Type B pancreatic cell (in vitro differentiated cells): ENCODE results near the gene GCA. TPM values are rescaled to one million over a fixed set of nuclear protein-coding genes. Genes with fewer than 3 reads are reported as not detected.
A peak's percentile ranks its signal among the peaks of the same experiment; 100 is the strongest.

Experiments
- DNase-seq: peaks from one replicate; pipeline ENCODE4 v3.0.0; 2021; ENCODE audit warnings: mixed read lengths; ENCODE audit not compliant: unreplicated experiment; ENCODE audit errors: extremely low spot score
- H3K27ac Mint-ChIP-seq: 2 replicates; pipeline ENCODE4 v1.8.0; 2021; ENCODE audit warnings: mild to moderate bottlenecking, mixed read lengths
- H3K27me3 Mint-ChIP-seq: 2 replicates; pipeline ENCODE4 v1.8.0; 2021; ENCODE audit warnings: mixed read lengths
- H3K36me3 Mint-ChIP-seq: 2 replicates; pipeline ENCODE4 v1.8.0; 2021; ENCODE audit warnings: mixed read lengths
- H3K4me1 Mint-ChIP-seq: one replicate; pipeline ENCODE4 v1.8.0; 2021; ENCODE audit warnings: mixed read lengths; ENCODE audit not compliant: unreplicated experiment
- H3K4me3 Mint-ChIP-seq: 2 replicates; pipeline ENCODE4 v1.8.0; 2021; ENCODE audit warnings: mild to moderate bottlenecking, mixed read lengths
- H3K9me3 Mint-ChIP-seq: 2 replicates; pipeline ENCODE4 v1.8.0; 2021; ENCODE audit warnings: mixed read lengths
- total RNA-seq: library from RNA; stranded (reverse); gene quantifications from 2 replicates; pipeline ENCODE4 v1.2.1, GENCODE V29; 2021; ENCODE audit warnings: low replicate concordance
- TF ChIP-seq, protein P1 (sequence below): fragments of 200-600 bp; sonication (generic); conservative IDR thresholded peaks from 2 replicates; pipeline ENCODE4 v1.5.0; 2021; ENCODE audit warnings: antibody characterized with exemption, mild to moderate bottlenecking

Gene GCA
- total RNA-seq, 1 donor from 2014 or later, result 21.1 TPM

DNA sequence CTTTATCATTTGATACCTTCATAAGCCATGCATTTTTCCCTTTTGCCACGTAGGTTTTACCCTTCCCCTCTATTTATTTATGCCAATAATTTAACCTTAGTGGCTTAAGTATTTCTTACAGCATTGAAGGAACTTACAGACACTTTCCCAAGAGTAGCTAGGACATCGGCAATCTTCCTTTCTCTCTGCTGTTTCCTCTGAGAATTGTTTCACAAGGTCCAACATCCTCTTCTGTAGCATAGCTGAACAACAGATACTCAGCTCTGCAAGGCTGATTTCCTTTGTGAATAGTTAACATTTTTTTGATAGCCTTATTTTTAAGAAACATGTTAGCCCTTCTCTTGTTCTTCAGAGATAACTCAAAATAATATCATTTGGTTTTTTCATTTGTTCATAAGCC lies 1.1 kb upstream of the GCA start:
- Mint-ChIP-seq H3K4me3 (peak overlapping the region; percentile 91), H3K27me3 (peaks cover 12% of the 10 kb centered on the region)
- TF ChIP-seq, protein P1, sequence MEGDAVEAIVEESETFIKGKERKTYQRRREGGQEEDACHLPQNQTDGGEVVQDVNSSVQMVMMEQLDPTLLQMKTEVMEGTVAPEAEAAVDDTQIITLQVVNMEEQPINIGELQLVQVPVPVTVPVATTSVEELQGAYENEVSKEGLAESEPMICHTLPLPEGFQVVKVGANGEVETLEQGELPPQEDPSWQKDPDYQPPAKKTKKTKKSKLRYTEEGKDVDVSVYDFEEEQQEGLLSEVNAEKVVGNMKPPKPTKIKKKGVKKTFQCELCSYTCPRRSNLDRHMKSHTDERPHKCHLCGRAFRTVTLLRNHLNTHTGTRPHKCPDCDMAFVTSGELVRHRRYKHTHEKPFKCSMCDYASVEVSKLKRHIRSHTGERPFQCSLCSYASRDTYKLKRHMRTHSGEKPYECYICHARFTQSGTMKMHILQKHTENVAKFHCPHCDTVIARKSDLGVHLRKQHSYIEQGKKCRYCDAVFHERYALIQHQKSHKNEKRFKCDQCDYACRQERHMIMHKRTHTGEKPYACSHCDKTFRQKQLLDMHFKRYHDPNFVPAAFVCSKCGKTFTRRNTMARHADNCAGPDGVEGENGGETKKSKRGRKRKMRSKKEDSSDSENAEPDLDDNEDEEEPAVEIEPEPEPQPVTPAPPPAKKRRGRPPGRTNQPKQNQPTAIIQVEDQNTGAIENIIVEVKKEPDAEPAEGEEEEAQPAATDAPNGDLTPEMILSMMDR, result no peak

DNA sequence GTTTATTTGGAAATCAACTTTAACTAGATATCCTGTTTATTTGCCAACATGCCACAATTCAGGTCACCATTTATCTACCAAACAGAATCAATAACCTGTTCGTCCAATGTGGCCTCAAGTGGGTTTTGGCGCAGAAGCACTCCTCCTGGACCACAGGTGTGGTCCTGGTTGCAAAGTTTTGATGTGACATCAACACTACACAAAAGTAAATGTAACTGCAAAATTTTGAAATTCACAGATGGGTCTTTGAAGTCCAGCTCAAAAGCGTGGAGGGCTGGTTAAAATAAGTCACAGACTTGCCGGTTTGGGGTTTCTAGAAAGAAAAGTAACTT lies 474 bp upstream of the GCA start:
- Mint-ChIP-seq H3K27me3 (peaks cover 12% of the 10 kb centered on the region), H3K27ac (peak overlapping the region; percentile 82), H3K4me1 (peaks cover 4% of the 10 kb centered on the region), H3K4me3 (peak overlapping the region; percentile 91), H3K9me3 (no peaks in the 10 kb centered on the region), H3K36me3 (no peaks in the 10 kb centered on the region)
- TF ChIP-seq, protein P1, result no peak
- DNase-seq, result no peak

More for the DNA sequence above, 1.1 kb upstream of the GCA start:
- Mint-ChIP-seq H3K4me1 (peaks cover 4% of the 10 kb centered on the region), H3K27ac (no peak overlapping the region), H3K36me3 (no peaks in the 10 kb centered on the region), H3K9me3 (no peaks in the 10 kb centered on the region)
- DNase-seq, result no peak

DNA sequence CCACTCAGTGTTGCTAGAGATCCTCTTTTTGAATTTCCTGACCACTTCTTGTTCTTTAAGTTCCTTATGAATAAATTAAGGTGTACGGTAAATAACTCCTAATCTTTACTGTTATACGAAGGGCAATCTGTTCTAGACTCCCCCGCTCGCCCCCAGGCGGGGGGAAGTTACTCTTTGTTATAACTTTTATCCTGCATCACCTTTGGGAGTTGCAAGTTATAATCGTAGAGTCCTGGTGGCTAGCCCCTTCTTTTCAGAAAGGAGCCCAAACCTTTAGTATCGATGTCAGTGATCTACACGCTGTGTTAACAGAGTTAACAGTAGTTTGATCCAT lies 652 bp downstream of the GCA start:
- peaks cover 4% of the 10 kb centered on the region for H3K4me1 Mint-ChIP-seq
- peak overlapping the region; percentile 92 for H3K27ac Mint-ChIP-seq
- no peaks in the 10 kb centered on the region for H3K9me3 Mint-ChIP-seq
- no peak for DNase-seq
- H3K4me3 Mint-ChIP-seq, result peak overlapping the region; percentile 91
- peaks cover 12% of the 10 kb centered on the region for H3K27me3 Mint-ChIP-seq
- TF ChIP-seq, protein P1, result no peak
- H3K36me3 Mint-ChIP-seq, result no peaks in the 10 kb centered on the region

DNA sequence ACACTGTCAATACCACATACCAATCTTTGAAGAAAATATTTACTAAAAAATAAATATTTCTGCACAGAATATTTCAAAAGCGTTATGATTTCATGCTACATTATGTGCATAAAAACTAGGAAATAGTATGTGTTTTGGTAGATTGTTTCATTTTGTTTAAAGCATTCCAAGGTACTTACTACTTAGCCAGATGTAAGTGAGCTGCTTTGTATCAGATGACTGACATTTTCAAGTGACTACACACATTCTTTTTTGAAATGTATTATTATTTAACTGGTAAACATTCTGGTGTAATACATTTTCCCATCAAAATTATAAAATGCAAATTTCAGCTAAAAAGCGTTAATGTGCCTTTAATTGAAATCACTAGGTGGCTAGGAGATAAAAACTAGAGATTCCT lies 21.5 kb downstream of the GCA start:
- Mint-ChIP-seq H3K27ac (no peak overlapping the region), H3K27me3 (no peaks in the 10 kb centered on the region), H3K4me3 (no peak overlapping the region), H3K9me3 (no peaks in the 10 kb centered on the region), H3K4me1 (peaks cover 7% of the 10 kb centered on the region), H3K36me3 (no peaks in the 10 kb centered on the region)
- no peak for DNase-seq
- TF ChIP-seq, protein P1, result no peak

DNA sequence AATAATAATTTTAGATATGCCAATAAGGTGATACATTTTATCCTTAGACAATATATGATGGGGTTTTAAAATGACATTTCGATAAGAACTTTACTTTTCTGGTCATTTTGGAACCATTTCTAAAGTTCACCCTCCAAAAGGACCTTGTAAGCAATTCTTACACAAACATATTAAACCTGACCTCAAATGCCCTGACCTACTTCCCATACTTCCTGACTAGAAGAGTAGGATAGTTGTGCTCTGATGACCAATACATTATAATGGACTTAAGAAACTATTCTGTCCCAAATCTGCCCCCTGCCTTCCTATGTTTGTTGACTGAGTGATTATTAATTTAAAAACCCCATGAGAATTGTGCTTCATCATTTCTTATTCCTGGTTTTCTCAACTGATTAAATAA lies 24.6 kb downstream of the GCA start:
- TF ChIP-seq, protein P1, result no peak

DNA sequence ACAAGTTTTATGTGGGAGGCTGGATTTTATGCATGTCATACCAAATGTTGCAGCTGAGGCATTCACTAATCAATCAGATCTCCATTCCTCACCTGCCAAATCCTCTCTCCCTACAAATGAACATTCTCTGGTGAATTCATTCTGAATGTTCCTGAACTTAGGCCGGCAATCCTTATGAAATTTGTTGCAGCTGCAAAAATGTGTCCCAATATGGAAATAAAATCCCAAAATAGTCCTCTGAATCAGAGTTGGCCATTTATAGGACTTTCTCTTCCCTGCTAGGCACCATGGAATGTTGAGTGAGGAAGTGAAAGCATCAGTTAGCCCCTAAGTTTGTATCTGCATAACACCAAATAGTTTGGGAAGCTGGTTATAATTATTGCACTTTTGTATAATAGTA lies 25.6 kb downstream of the GCA start:
- H3K9me3 Mint-ChIP-seq, result no peaks in the 10 kb centered on the region
- TF ChIP-seq, protein P1, result no peak

More for the DNA sequence above, 24.6 kb downstream of the GCA start:
- H3K4me3 Mint-ChIP-seq, result no peak overlapping the region
- no peaks in the 10 kb centered on the region for H3K27me3 Mint-ChIP-seq
- H3K27ac Mint-ChIP-seq, result no peak overlapping the region
- DNase-seq, result no peak
- no peaks in the 10 kb centered on the region for H3K36me3 Mint-ChIP-seq
- no peaks in the 10 kb centered on the region for H3K9me3 Mint-ChIP-seq
- peaks cover 7% of the 10 kb centered on the region for H3K4me1 Mint-ChIP-seq

More for the DNA sequence above, 25.6 kb downstream of the GCA start:
- Mint-ChIP-seq H3K27ac (no peak overlapping the region), H3K4me1 (peaks cover 7% of the 10 kb centered on the region), H3K4me3 (no peak overlapping the region), H3K27me3 (no peaks in the 10 kb centered on the region), H3K36me3 (no peaks in the 10 kb centered on the region)
- DNase-seq, result no peak
